GM12878 (cell line): ENCODE data around the gene PTGR2. TPM values are rescaled to one million over a fixed set of nuclear protein-coding genes. Genes with fewer than 3 reads are reported as not detected.
A peak's percentile ranks its signal among the peaks of the same experiment; 100 is the strongest.

Experiments
- ATAC-seq: fragments of 200-7000 bp; cut with Tn5 transposase; 3 replicates; pipeline ENCODE4 v1.9.1; 2020; ENCODE audit warnings: mild to moderate bottlenecking, moderate library complexity
- BruUV-seq: library from RNA; stranded (reverse); fragments of 400-500 nt; replicated peaks from 2 replicates; lab custom pipeline; 2021; lab: Mats Ljungman, UMichigan
- CTCF ChIA-PET: fragments of 300-600 bp; sonication (Branson Sonifier 250); formaldehyde crosslinking; extraction: SDS; loops from one replicate; lab custom pipeline; 2021; ENCODE audit warnings: inconsistent platforms; lab: Yijun Ruan, JAX
- POLR2A ChIA-PET: fragments of 350-600 bp; formaldehyde crosslinking; extraction: SDS; loops from one replicate; lab custom pipeline; 2021; ENCODE audit warnings: inconsistent platforms; lab: Charles Lee
- RAD21 ChIA-PET: fragments of 300-600 bp; sonication (Branson Sonifier 250); formaldehyde crosslinking; loops from one replicate; lab custom pipeline; 2023; ENCODE audit warnings: antibody characterized with exemption; ENCODE audit not compliant: unreplicated experiment; lab: Charles Lee
- SMC1A ChIA-PET: fragments of 300-600 bp; sonication (Branson Sonifier 250); formaldehyde crosslinking; loops from one replicate; lab custom pipeline; 2023; ENCODE audit not compliant: unreplicated experiment, uncharacterized antibody; lab: Charles Lee
- DNase-seq: peaks from one replicate; pipeline ENCODE4 v3.0.0-alpha.2; 2011; ENCODE audit warnings: low read depth, low spot score
- FAIRE-seq: peaks from 3 replicates; lab custom pipeline; 2011; peaks lifted over from hg19 to GRCh38; lab: Jason Lieb, UNC
- H2AFZ ChIP-seq: 2 replicates; pipeline ENCODE4 v1.6.0; 2011; ENCODE audit warnings: low read depth, low read length, control low read depth; ENCODE audit not compliant: control insufficient read depth
- H3K27ac ChIP-seq: 2 replicates; pipeline ENCODE4 v1.5.1; 2011; ENCODE audit warnings: control low read depth; ENCODE audit not compliant: control insufficient read depth, insufficient read depth
- H3K27me3 ChIP-seq, 2 experiments: replicated peaks in 1 of 2; 2 replicates each; pipeline versions ENCODE4 v1.6.0 to v1.6.1; 2011; ENCODE audit warnings: low read length in 1 of 2; ENCODE audit not compliant: control insufficient read depth in 2 of 2, insufficient read depth in 2 of 2
- H3K36me3 ChIP-seq, 2 experiments: 2 replicates each; pipeline ENCODE4 v1.5.1; 2011; ENCODE audit warnings: low read length in 1 of 2; ENCODE audit not compliant: control insufficient read depth in 2 of 2, insufficient read depth in 2 of 2
- H3K4me1 ChIP-seq: 2 replicates; pipeline ENCODE4 v1.6.1; 2011; ENCODE audit warnings: mild to moderate bottlenecking, low read length, moderate library complexity, mixed read lengths; ENCODE audit not compliant: control insufficient read depth, insufficient read depth
- H3K4me2 ChIP-seq: 2 replicates; pipeline ENCODE4 v1.6.0; 2011; ENCODE audit warnings: control low read depth; ENCODE audit not compliant: control insufficient read depth, insufficient read depth
- H3K4me3 ChIP-seq: fragments of 200-600 bp; sonication (generic); 2 replicates; pipeline ENCODE4 v1.5.1; 2016
- H3K79me2 ChIP-seq: 2 replicates; pipeline ENCODE4 v1.6.0; 2011; ENCODE audit warnings: low read length; ENCODE audit not compliant: control insufficient read depth, insufficient read depth
- H3K9ac ChIP-seq: 2 replicates; pipeline ENCODE4 v1.8.0; 2011; ENCODE audit warnings: low read length, control low read depth, mixed read lengths; ENCODE audit not compliant: control insufficient read depth, insufficient read depth
- H3K9me3 ChIP-seq: replicated peaks from 3 replicates; pipeline ENCODE4 v1.5.1; 2011; ENCODE audit warnings: mild to moderate bottlenecking, low read length; ENCODE audit not compliant: control insufficient read depth, insufficient read depth
- H4K20me1 ChIP-seq: 2 replicates; pipeline ENCODE4 v1.6.0; 2011; ENCODE audit not compliant: control insufficient read depth, insufficient read depth
- CBFB ChIP-seq: IDR thresholded peaks from 2 replicates; pipeline ENCODE4 v1.6.1; 2016; ENCODE audit warnings: antibody characterized with exemption, low read depth
- CHD2 ChIP-seq: IDR thresholded peaks from 2 replicates; pipeline ENCODE4 v1.6.1; 2011; ENCODE audit warnings: low read depth, low read length, improper control_type of control experiment, borderline replicate concordance
- CREB1 ChIP-seq: IDR thresholded peaks from 2 replicates; pipeline ENCODE4 v1.6.1; 2012; ENCODE audit warnings: low read depth, mild to moderate bottlenecking, inconsistent platforms
- CREM ChIP-seq: IDR thresholded peaks from 2 replicates; pipeline ENCODE4 v1.6.1; 2014; ENCODE audit warnings: antibody characterized with exemption, low read depth
- EZH2 ChIP-seq: IDR thresholded peaks from 2 replicates; pipeline ENCODE4 v1.6.1; 2012; ENCODE audit warnings: low read depth, mild to moderate bottlenecking, control low read depth, inconsistent platforms, low read length, borderline replicate concordance; ENCODE audit not compliant: control insufficient read depth
- HDGF ChIP-seq: fragments of 450-650 bp; IDR thresholded peaks from 2 replicates; pipeline ENCODE4 v1.6.1; 2016; ENCODE audit warnings: antibody characterized with exemption
- SMARCA5 ChIP-seq: fragments of 450-650 bp; IDR thresholded peaks from 2 replicates; pipeline ENCODE4 v1.6.1; 2017; ENCODE audit warnings: mild to moderate bottlenecking
- SREBF1 ChIP-seq: IDR thresholded peaks from 2 replicates; pipeline ENCODE4 v1.6.1; 2012; ENCODE audit warnings: mild to moderate bottlenecking, low read length
- WGBS: methylation state at CpG from one replicate; pipeline ENCODE4 v1.1.6; 2016; ENCODE audit warnings: low lambda C conversion rate; ENCODE audit not compliant: insufficient replicate concordance, insufficient coverage; ENCODE audit errors: missing lambda C conversion rate; 5-methylcytosine and 5-hydroxymethylcytosine counted together
- in situ Hi-C: fragments of 300-500 bp; cut with MboI; formaldehyde crosslinking; loops from 9 replicates; pipeline ENCODE4 v1.14.3; 2018; ENCODE audit warnings: mixed read lengths
- intact Hi-C: fragments of 100-400 bp; cut with micrococcal nuclease; formaldehyde crosslinking; loops from one replicate; pipeline ENCODE4 v1.14.2; 2022; ENCODE audit not compliant: unreplicated experiment
- polyA plus RNA-seq, 11 experiments: library from polyadenylated mRNA; depleted of rRNA in 4 of 11; unstranded in 6 of 11; stranded (reverse) in 5 of 11; fragments of >200 nt; fragmentation: Nextera tagmentation in 4 of 11; fragmentation: Illumina TruSeq in 1 of 11; extraction: Ambion mirVana in 4 of 11; extraction: Trizol in 1 of 11; gene quantifications; 1 replicate in 1 of 11; 2 replicates in 10 of 11; pipeline versions ENCODE4 v1.2.1 to v1.2.3, GENCODE V29; 2011 to 2016; ENCODE audit warnings: inconsistent platforms in 2 of 11, missing spikeins in 2 of 11, low read depth in 1 of 11
- total RNA-seq, 4 experiments: library from RNA; depleted of rRNA in 3 of 4; stranded (reverse); fragments of >200 nt in 3 of 4; fragmentation: Illumina TruSeq in 1 of 4; extraction: Trizol in 1 of 4; gene quantifications; 2 replicates each; pipeline versions ENCODE4 v1.2.1 to v1.2.3, GENCODE V29; 2013 to 2021
- TF ChIP-seq, protein P1 (sequence below): IDR thresholded peaks from 2 replicates; pipeline ENCODE4 v1.6.1; 2012; ENCODE audit warnings: low read length, inconsistent platforms
- TF ChIP-seq, protein P2 (sequence below): fragments of 450-650 bp; IDR thresholded peaks from 2 replicates; pipeline ENCODE4 v1.6.1; 2017; ENCODE audit warnings: borderline replicate concordance
- TF ChIP-seq, protein P3 (sequence below): fragments of 450-650 bp; IDR thresholded peaks from 2 replicates; pipeline ENCODE4 v1.6.1; 2017; ENCODE audit warnings: low read depth, mild to moderate bottlenecking, moderate library complexity
- TF ChIP-seq, protein P4 (sequence below): IDR thresholded peaks from 2 replicates; pipeline ENCODE4 v1.6.1; 2012; ENCODE audit warnings: mild to moderate bottlenecking, low read depth, low read length

Gene PTGR2
- total and polyA plus RNA-seq, 10 of the 15 experiments (the other 5 are each of a cell fraction or from before 2014, with no cell fraction given) = 3.3 to 12.8 (median 8.4) TPM

DNA sequence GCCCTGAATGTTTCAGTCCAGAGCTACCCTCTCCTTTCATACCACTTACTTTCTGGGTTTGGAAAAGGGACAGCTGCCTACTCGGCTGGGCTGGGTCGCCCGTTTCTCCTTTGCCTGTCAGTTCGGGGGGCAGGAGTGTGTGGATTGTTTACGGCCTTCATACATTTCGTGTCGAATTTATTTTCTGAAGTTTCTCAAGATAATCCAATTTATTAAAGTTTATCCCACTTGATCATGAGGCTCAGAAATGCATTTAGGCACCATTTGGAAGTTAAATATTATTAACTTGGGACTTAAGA, 35.6 kb downstream of the PTGR2 start:
- Histone ChIP-seq H3K9me3 (no peaks in the 10 kb centered on the region), H3K4me1 (peaks cover 11% of the 10 kb centered on the region), H3K4me3 (peak overlapping the region; percentile 91), H3K36me3 (no peaks in the 10 kb centered on the region), H2AFZ (no peak overlapping the region; the same call in 1 of the 2 replicates), H4K20me1 (no peaks in the 10 kb centered on the region), H3K27me3 (no peaks in the 10 kb centered on the region), H3K9ac (peak overlapping the region; percentile 79), H3K4me2 (peak overlapping the region; percentile 85), H3K27ac (peak overlapping the region; percentile 83), H3K79me2 (peaks cover 61% of the 10 kb centered on the region)
- no TSS peak for BruUV-seq
- 2% methylated on average over 7 of the region's 7 CpGs for WGBS
- POLR2A ChIA-PET = interaction anchor here (1.0 to 2.1 kb wide), 2 partner anchors 14 to 35 kb away, joined by 3 to 13 read pairs; partner anchors contain the start of gene PTGR2
- CTCF ChIA-PET = interaction anchor here (0.6 to 2.1 kb wide), 3 partner anchors 26 to 145 kb away, joined by 3 to 6 read pairs (median 4); partner anchors contain the start of gene PTGR2
- FAIRE-seq (no peak), DNase-seq (no peak), ATAC-seq (no peak)
- intact Hi-C loops (loop anchor here (2.0 to 5.0 kb wide), 2 partner anchors 36 to 160 kb away; partner anchors contain the start of gene PTGR2), in situ Hi-C loops (no loop called here)
- RAD21 ChIA-PET = interaction anchor here (1.3 to 1.6 kb wide), 2 partner anchors 36 to 90 kb away, joined by 3 to 7 read pairs; partner anchors contain the start of gene PTGR2
- SMC1A ChIA-PET = interaction anchor here (1.2 to 2.0 kb wide), 4 partner anchors 34 to 158 kb away, joined by 3 to 5 read pairs (median 4); no protein-coding TSS in a partner anchor
- no peak for TF ChIP-seq SREBF1
- TF ChIP-seq, protein P1, sequence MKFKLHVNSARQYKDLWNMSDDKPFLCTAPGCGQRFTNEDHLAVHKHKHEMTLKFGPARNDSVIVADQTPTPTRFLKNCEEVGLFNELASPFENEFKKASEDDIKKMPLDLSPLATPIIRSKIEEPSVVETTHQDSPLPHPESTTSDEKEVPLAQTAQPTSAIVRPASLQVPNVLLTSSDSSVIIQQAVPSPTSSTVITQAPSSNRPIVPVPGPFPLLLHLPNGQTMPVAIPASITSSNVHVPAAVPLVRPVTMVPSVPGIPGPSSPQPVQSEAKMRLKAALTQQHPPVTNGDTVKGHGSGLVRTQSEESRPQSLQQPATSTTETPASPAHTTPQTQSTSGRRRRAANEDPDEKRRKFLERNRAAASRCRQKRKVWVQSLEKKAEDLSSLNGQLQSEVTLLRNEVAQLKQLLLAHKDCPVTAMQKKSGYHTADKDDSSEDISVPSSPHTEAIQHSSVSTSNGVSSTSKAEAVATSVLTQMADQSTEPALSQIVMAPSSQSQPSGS = no peak
- TF ChIP-seq, protein P2, sequence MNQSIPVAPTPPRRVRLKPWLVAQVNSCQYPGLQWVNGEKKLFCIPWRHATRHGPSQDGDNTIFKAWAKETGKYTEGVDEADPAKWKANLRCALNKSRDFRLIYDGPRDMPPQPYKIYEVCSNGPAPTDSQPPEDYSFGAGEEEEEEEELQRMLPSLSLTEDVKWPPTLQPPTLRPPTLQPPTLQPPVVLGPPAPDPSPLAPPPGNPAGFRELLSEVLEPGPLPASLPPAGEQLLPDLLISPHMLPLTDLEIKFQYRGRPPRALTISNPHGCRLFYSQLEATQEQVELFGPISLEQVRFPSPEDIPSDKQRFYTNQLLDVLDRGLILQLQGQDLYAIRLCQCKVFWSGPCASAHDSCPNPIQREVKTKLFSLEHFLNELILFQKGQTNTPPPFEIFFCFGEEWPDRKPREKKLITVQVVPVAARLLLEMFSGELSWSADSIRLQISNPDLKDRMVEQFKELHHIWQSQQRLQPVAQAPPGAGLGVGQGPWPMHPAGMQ = no peak
- TF ChIP-seq SMARCA5 = no peak
- TF ChIP-seq CREM = no peak
- TF ChIP-seq, protein P3, sequence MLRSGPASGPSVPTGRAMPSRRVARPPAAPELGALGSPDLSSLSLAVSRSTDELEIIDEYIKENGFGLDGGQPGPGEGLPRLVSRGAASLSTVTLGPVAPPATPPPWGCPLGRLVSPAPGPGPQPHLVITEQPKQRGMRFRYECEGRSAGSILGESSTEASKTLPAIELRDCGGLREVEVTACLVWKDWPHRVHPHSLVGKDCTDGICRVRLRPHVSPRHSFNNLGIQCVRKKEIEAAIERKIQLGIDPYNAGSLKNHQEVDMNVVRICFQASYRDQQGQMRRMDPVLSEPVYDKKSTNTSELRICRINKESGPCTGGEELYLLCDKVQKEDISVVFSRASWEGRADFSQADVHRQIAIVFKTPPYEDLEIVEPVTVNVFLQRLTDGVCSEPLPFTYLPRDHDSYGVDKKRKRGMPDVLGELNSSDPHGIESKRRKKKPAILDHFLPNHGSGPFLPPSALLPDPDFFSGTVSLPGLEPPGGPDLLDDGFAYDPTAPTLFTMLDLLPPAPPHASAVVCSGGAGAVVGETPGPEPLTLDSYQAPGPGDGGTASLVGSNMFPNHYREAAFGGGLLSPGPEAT = no peak
- TF ChIP-seq CHD2 = no peak
- no peak for TF ChIP-seq EZH2
- TF ChIP-seq, protein P4, sequence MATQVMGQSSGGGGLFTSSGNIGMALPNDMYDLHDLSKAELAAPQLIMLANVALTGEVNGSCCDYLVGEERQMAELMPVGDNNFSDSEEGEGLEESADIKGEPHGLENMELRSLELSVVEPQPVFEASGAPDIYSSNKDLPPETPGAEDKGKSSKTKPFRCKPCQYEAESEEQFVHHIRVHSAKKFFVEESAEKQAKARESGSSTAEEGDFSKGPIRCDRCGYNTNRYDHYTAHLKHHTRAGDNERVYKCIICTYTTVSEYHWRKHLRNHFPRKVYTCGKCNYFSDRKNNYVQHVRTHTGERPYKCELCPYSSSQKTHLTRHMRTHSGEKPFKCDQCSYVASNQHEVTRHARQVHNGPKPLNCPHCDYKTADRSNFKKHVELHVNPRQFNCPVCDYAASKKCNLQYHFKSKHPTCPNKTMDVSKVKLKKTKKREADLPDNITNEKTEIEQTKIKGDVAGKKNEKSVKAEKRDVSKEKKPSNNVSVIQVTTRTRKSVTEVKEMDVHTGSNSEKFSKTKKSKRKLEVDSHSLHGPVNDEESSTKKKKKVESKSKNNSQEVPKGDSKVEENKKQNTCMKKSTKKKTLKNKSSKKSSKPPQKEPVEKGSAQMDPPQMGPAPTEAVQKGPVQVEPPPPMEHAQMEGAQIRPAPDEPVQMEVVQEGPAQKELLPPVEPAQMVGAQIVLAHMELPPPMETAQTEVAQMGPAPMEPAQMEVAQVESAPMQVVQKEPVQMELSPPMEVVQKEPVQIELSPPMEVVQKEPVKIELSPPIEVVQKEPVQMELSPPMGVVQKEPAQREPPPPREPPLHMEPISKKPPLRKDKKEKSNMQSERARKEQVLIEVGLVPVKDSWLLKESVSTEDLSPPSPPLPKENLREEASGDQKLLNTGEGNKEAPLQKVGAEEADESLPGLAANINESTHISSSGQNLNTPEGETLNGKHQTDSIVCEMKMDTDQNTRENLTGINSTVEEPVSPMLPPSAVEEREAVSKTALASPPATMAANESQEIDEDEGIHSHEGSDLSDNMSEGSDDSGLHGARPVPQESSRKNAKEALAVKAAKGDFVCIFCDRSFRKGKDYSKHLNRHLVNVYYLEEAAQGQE = no peak
- no peak for TF ChIP-seq CBFB
- TF ChIP-seq HDGF = no peak
- TF ChIP-seq CREB1 = no peak
